Measurements from ENCODE around the gene NFKBIA.

NFKBIA gene

DNA sequence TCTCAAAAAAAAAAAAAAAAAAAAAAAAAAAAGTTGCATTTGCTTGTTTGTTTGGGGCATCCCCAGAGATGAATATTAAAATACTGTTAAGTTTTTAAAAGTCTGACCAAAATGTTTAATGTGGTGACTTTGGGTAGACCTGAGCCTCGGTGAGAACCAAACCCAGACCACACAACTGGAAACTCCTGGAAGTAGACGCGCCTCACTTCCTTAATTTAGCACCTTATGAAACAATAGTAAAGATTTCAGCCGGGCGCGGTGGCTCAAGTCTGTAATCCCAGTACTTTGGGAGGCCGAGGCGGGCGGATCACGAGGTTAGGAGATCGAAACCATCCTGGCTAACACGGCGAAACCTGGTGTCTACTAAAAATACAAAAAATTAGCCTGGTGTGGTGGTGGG is 9.3 kb downstream of the NFKBIA start:
- Histone ChIP-seq H3K4me3 (no peak overlapping the region), H3K27ac (no peak overlapping the region)
- DNase-seq (ENCODE audit: low spot score), result no peak
- TF ChIP-seq, protein P1, sequence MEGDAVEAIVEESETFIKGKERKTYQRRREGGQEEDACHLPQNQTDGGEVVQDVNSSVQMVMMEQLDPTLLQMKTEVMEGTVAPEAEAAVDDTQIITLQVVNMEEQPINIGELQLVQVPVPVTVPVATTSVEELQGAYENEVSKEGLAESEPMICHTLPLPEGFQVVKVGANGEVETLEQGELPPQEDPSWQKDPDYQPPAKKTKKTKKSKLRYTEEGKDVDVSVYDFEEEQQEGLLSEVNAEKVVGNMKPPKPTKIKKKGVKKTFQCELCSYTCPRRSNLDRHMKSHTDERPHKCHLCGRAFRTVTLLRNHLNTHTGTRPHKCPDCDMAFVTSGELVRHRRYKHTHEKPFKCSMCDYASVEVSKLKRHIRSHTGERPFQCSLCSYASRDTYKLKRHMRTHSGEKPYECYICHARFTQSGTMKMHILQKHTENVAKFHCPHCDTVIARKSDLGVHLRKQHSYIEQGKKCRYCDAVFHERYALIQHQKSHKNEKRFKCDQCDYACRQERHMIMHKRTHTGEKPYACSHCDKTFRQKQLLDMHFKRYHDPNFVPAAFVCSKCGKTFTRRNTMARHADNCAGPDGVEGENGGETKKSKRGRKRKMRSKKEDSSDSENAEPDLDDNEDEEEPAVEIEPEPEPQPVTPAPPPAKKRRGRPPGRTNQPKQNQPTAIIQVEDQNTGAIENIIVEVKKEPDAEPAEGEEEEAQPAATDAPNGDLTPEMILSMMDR (IDR thresholded peaks at IDR 0.05), result no peak

DNA sequence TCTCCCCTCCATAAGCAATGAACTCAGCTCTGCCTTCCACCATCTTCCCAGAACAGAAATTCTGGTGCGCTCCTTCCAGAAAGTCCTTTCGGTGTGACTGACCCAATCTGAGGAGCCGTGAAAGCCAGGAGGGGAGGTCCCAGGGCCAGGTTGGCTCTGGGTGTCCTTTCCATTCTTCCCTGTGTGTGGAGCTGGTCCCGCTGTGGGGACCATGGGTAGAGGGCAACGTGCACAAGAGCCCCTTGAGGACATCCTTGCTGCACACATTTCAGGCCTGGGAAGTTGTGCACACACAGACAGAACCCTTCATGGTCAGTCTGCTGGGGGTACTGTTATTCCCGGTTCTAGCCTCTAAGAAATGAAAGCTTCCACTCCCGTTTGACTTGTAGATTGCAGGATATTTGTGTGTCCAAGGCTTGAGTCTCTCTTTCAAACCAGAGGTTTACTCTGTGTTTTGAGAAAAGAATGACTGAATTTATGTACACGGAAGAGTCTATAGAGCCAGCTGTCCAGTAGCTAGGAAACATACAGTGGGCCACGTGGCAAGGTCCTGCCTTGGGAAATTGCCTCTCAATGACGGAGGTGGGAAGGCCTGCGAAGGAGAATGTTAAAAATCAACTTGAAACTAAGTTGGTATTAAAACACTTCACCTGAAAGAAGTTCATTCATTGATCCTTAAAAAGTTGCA is 10.1 kb downstream of the NFKBIA start:
- no peak overlapping the region for H3K4me3 ChIP-seq
- H3K27ac ChIP-seq, result no peak overlapping the region
- TF ChIP-seq, protein P1 (IDR thresholded peaks at IDR 0.05), result no peak
- no peak for DNase-seq (ENCODE audit: low spot score)

DNA sequence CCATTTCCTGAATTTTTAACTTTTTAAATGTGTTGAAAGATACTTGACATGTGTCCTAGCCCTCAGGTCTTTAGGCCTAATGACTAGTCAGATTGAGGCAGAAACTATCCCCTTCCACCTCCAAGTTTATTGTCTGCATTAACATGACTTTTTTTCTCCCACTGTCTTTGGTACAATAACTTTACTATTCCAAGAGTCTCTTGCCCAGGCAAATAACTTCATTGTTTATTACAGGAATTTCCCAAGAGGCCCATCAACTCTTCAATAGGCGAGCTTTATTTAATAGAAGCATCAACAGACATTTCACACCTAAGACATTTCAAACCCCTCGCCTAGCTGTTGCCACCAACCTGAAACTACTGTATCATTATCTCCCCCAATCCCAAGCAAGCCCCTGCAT is 10.7 kb downstream of the NFKBIA start:
- no peak overlapping the region for H3K4me3 ChIP-seq
- no peak overlapping the region for H3K27ac ChIP-seq
- TF ChIP-seq, protein P1 (IDR thresholded peaks at IDR 0.05), result no peak
- DNase-seq (ENCODE audit: low spot score), result no peak

DNA sequence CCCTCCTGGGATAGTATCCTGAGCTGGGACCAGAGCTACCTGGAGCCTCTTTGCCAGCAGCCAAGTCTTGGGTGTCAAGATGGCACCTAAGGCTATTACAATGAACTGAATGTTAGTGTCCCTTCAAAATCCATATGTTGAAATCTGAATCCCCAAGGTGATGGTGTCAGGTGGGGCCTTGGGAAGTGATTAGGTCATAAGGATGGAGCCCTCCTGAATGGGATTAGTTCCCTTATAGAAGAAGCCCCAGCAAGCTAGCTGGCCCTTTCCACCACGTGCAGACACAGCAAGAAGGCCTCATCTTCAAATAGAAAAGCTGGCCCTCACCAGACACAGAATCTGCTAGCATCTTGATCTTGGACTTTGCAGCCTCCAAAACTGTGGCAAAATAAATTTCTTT is 12.4 kb downstream of the NFKBIA start:
- Histone ChIP-seq H3K27ac (no peak overlapping the region), H3K4me3 (no peak overlapping the region)
- TF ChIP-seq, protein P1 (IDR thresholded peaks at IDR 0.05), result no peak
- DNase-seq (ENCODE audit: low spot score), result no peak

DNA sequence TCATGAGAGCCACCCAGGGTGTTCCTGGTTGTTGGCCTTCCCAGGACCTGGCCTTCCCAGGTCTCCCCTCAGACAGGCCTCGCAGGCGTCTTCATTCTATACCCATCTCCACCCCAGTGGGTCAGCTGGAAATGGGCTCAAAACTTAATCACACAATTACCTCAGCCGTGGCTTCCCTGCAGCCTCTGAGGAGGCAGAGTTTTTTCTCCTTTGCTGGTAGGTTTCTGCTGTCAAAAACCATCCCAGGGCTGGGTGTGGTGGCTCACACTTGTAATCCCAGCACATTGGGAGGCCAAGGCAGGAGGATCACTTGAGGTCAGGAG is 13.2 kb downstream of the NFKBIA start:
- no peak for DNase-seq (ENCODE audit: low spot score)
- no peak overlapping the region for H3K4me3 ChIP-seq
- TF ChIP-seq, protein P1 (IDR thresholded peaks at IDR 0.05), result no peak
- H3K27ac ChIP-seq, result no peak overlapping the region

DNA sequence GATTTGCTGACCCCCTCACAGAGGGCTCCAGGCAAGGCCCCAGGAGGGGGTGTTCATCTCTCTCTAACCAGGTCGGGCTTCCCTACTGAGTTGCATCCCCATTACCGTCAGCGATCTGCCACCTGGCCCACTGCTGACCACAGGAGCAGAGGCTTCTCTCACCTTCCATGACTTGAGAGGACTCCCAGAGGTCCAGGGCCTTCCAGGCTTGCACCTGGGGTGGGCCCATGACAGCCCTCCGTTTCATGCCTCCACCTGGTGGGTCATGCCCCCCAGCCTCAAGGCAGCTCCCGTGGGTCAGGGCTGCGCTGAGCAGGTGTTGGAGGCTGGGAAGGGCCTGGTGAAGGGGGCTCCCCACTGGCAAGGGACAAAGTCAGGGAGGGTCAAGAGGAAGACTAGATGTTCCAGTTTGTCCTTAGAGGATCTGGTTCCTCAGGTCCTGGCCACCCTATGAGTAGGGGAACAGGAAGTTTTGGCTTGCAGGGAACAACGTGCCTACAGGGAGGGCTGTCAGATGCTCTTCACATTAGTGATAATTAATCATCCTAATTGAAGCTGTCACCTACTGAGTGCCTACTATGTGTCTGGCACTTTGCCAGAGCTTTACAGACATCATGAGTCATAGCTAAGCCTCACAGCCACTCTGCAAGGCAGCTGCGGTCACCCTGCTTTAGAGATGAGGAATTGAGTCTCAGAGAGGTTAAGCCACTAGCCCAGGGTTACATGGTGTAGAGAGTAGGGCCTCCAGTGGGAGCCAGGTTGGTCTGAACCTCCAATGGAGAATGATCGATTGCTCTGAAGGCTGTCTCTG is 13.8 kb downstream of the NFKBIA start:
- Histone ChIP-seq H3K4me3 (no peak overlapping the region), H3K27ac (no peak overlapping the region)
- no peak for DNase-seq (ENCODE audit: low spot score)
- TF ChIP-seq, protein P1 (IDR thresholded peaks at IDR 0.05), result no peak

DNA sequence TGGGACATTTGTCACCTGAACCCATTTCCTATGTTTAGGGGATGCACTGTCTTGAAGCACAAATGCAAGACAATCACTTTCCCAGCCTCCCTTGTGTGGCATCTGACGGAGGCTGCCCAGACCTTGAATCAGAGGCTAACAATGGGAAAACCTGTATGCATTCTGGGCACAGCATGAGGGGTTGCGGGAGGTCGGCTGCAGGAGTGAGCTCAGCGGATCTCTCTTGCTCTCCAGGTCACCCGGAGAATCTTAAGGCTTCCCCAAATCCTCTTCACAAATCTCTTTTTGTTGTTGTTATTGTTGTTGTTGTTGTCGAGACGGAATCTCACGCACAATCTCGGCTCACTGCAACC is 15.3 kb downstream of the NFKBIA start:
- no peak overlapping the region for H3K27ac ChIP-seq
- DNase-seq (ENCODE audit: low spot score), result no peak
- no peak overlapping the region for H3K4me3 ChIP-seq
- TF ChIP-seq, protein P1 (IDR thresholded peaks at IDR 0.05), result no peak
